Measurements from ENCODE around the gene CDC42EP5. TPM values are rescaled to one million over a fixed set of nuclear protein-coding genes. Genes with fewer than 3 reads are reported as not detected.

The CDC42EP5 gene
- total and polyA plus RNA-seq, 10 of the 15 experiments (the other 5 are each of a cell fraction or from before 2014, with no cell fraction given): 0.42 to 1.8 (median 1.4) TPM; not detected in 6

GRCh38 chr19:54452626-54453025, 20.5 kb downstream of the CDC42EP5 start:
- no peaks in the 10 kb centered on the region for H3K27me3 ChIP-seq (replicated peaks in 1 of 2; ENCODE audit: control insufficient read depth in 2 of 2, insufficient read depth in 2 of 2, low read length in 1 of 2)
- ChIA-PET POLR2A (no interaction called here), SMC1A (ENCODE audit: uncharacterized antibody, unreplicated experiment) (no interaction called here), CTCF (interaction anchor here (0.8 kb wide), 1 partner anchor 201 kb away, joined by 3 read pairs; no protein-coding TSS in a partner anchor), RAD21 (ENCODE audit: unreplicated experiment) (no interaction called here)
- peaks cover 7% of the 10 kb centered on the region for H4K20me1 ChIP-seq (ENCODE audit: control insufficient read depth, insufficient read depth)
- no peak overlapping the region for H3K4me2 ChIP-seq (ENCODE audit: control insufficient read depth, insufficient read depth)
- H3K9me3 ChIP-seq (replicated peaks; ENCODE audit: control insufficient read depth, insufficient read depth, low read length): no peaks in the 10 kb centered on the region
- no peak for FAIRE-seq
- peaks cover 15 to 48% of the 10 kb centered on the region in 2 experiments for H3K36me3 ChIP-seq (ENCODE audit: control insufficient read depth in 2 of 2, insufficient read depth in 2 of 2, low read length in 1 of 2)
- H2AFZ ChIP-seq (ENCODE audit: control insufficient read depth, low read depth, low read length): no peak overlapping the region
- H3K9ac ChIP-seq (ENCODE audit: control insufficient read depth, insufficient read depth, low read length): no peak overlapping the region
- no peaks in the 10 kb centered on the region for H3K4me1 ChIP-seq (ENCODE audit: control insufficient read depth, insufficient read depth, low read length)
- H3K27ac ChIP-seq (ENCODE audit: control insufficient read depth, insufficient read depth): no peak overlapping the region
- H3K79me2 ChIP-seq (ENCODE audit: control insufficient read depth, insufficient read depth, low read length): peaks cover 46% of the 10 kb centered on the region
- no peak overlapping the region for H3K4me3 ChIP-seq
- DNase-seq (ENCODE audit: low read depth, low spot score): no peak
- no peak for ATAC-seq
- in situ Hi-C loops (cut with MboI) (no loop called here), intact Hi-C loops (cut with micrococcal nuclease; ENCODE audit: unreplicated experiment) (no loop called here)
- WGBS (ENCODE audit: insufficient coverage, insufficient replicate concordance, low lambda C conversion rate, missing lambda C conversion rate): 99% methylated on average over 11 of the region's 11 CpGs
- TF ChIP-seq ZNF274 (IDR thresholded peaks at IDR 0.05; ENCODE audit: insufficient read depth, insufficient read length) (no peak), MYC (IDR thresholded peaks at IDR 0.05; ENCODE audit: insufficient read depth, insufficient read length, insufficient replicate concordance, low read length, severe bottlenecking) (no peak), GATAD2B (conservative IDR thresholded peaks at IDR 0.05; ENCODE audit: low read depth) (no peak), USF2 (IDR thresholded peaks at IDR 0.05; ENCODE audit: borderline replicate concordance, low read depth, low read length) (no peak), CTCF (IDR thresholded peaks at IDR 0.05 in 2 of 3, conservative IDR thresholded peaks at IDR 0.05 in 1 of 3; ENCODE audit: control insufficient read depth in 2 of 3, extremely low read depth in 1 of 3, insufficient read depth in 1 of 3, low read depth in 3 of 3, low read length in 3 of 3) (no peak), TAF1 (IDR thresholded peaks at IDR 0.05; ENCODE audit: borderline replicate concordance, low read depth, low read length) (no peak), EP300 (IDR thresholded peaks at IDR 0.05; ENCODE audit: borderline replicate concordance in 1 of 2, control insufficient read depth in 1 of 2, low read depth in 2 of 2, low read length in 2 of 2) (no peak), IRF5 (IDR thresholded peaks at IDR 0.05; ENCODE audit: borderline replicate concordance) (no peak), POLR2AphosphoS2 (IDR thresholded peaks at IDR 0.05; ENCODE audit: low read depth, low read length) (no peak), ESRRA (IDR thresholded peaks at IDR 0.05; ENCODE audit: low read length) (no peak), ETV6 (conservative IDR thresholded peaks at IDR 0.05 in 1 of 2, IDR thresholded peaks at IDR 0.05 in 1 of 2; ENCODE audit: borderline replicate concordance in 1 of 2, low read depth in 1 of 2) (no peak), SRF (IDR thresholded peaks at IDR 0.05; ENCODE audit: low read depth in 2 of 2, low read length in 2 of 2) (no peak)
- BruUV-seq (replicated peaks): no TSS peak

Measured in GM12878 (cell line).